DOHH2 (cell line): ENCODE results near the gene EEPD1.
"Not testable (repeated sequence)": the region's sequence is repeated elsewhere in the genome, so short reads cannot be mapped to it uniquely, and the experiment has no call there.

Experiments
- EZH2phosphoT487 ChIP-seq: fragments of 200-600 bp; sonication (generic); IDR thresholded peaks from 2 replicates; pipeline ENCODE4 v1.6.1; 2017; ENCODE audit warnings: borderline replicate concordance, mild to moderate bottlenecking, antibody characterized with exemption, low read length, moderate library complexity, mixed read lengths
- TF ChIP-seq, protein P1 (sequence below): fragments of 200-600 bp; sonication (generic); IDR thresholded peaks from one replicate; pipeline ENCODE4 v1.5.1; 2014; ENCODE audit warnings: antibody characterized with exemption, mild to moderate bottlenecking, low read depth, low read length; ENCODE audit not compliant: poor library complexity, severe bottlenecking

DNA sequence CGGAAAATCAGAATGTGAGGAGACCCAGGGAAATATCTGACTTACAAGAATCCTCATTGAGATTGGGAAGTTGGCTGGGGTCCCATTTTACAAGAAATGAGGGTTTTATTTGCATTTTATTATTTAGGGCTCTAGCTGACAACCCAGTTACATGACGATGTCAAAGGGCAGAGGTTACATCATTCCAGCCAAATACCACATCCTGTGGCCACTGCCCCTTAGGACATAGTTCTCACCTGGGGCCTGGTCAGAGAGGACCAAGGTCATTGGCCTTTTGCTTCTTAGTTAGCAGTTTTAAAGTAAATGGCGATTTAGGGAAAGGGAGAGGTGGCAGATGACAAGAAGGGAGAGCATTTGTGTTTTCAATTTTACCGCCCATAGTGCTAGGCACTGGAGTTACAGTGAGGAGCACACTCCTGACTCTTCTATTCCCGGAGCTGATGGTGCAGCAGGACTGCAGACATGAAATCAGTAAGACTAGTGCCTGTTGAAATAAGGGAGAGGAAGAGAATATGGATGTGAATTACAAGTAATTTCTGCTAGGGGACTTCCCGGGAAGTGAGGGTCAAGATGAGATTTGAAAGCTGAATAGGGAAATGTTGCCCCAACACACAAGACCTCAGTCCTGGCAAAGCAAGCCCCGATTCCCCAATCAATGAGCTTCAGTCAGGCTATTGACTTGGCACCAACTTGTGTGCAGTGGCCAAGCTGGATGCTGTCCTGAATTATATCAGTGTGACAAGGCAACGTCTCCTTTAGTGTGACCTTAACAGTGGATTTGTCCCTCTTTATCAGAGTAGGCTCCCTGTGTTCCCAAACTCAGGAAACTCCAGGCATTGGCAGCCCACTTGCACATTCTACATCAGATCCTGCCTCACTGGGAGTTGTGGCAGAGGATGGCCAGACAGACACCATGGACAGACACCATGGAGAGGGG lies 45.8 kb upstream of the EEPD1 start:
- TF ChIP-seq, protein P1, sequence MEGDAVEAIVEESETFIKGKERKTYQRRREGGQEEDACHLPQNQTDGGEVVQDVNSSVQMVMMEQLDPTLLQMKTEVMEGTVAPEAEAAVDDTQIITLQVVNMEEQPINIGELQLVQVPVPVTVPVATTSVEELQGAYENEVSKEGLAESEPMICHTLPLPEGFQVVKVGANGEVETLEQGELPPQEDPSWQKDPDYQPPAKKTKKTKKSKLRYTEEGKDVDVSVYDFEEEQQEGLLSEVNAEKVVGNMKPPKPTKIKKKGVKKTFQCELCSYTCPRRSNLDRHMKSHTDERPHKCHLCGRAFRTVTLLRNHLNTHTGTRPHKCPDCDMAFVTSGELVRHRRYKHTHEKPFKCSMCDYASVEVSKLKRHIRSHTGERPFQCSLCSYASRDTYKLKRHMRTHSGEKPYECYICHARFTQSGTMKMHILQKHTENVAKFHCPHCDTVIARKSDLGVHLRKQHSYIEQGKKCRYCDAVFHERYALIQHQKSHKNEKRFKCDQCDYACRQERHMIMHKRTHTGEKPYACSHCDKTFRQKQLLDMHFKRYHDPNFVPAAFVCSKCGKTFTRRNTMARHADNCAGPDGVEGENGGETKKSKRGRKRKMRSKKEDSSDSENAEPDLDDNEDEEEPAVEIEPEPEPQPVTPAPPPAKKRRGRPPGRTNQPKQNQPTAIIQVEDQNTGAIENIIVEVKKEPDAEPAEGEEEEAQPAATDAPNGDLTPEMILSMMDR = not testable (repeated sequence)
- TF ChIP-seq EZH2phosphoT487 = not testable (repeated sequence)
